ENCODE results near the gene SIN3A.

DNA sequence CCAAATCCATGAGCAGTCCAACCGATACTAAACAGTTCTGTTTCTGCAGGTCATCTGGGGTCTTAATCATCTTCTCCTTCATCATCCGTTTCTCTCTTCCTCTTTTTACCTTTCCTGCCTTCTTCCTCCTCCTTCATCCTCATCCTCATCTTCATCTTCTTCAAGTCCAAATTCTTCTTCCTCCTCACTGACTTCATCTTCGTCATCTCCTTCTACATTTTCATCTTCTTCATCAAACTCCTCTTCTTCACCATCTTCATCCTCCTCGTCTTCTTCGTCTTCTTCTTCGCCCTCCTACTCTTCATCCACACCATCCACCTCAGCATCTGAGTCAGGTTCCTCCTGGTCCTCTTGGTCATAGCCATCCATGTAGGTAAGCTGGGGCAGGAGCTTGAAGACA is 129.8 kb downstream of the SIN3A start:
- TF ChIP-seq EP300 (IDR thresholded peaks at IDR 0.05) = no peak
- no peak for TF ChIP-seq CTCF (IDR thresholded peaks at IDR 0.05)
- no peak for TF ChIP-seq POLR2A (IDR thresholded peaks at IDR 0.05; ENCODE audit: low read depth)
